GM19025 (cell line): Measurements from ENCODE around the gene FAM8A1.
"Not testable (repeated sequence)": the region's sequence is repeated elsewhere in the genome, so short reads cannot be mapped to it uniquely, and the experiment has no call there.

Source experiments
- ATAC-seq: cut with Tn5 transposase; IDR thresholded peaks from one replicate; pipeline ENCODE4 v1.9.1; 2021; ENCODE audit warnings: mild to moderate bottlenecking, low read depth, moderate library complexity; ENCODE audit not compliant: unreplicated experiment

The FAM8A1 gene

GRCh38 chr6:17599877-17600526, at the start of gene FAM8A1:
Gene FAM8A1 (plus strand): TSS chr6:17600302. CDS start chr6:17600410, 108 bp downstream.
- peak; percentile 82 for ATAC-seq

- no peak for ATAC-seq
These were observed 48.6 kb upstream of the FAM8A1 start for GRCh38 chr6:17551383-17551958.

GRCh38 chr6:17552861-17553260, 47.2 kb upstream of the FAM8A1 start:
- ATAC-seq: no peak

GRCh38 chr6:17556014-17556413, 44.1 kb upstream of the FAM8A1 start:
- ATAC-seq: no peak

GRCh38 chr6:17562636-17563035, 37.5 kb upstream of the FAM8A1 start:
- ATAC-seq: no peak

- no peak for ATAC-seq
These were observed 34.7 kb upstream of the FAM8A1 start for GRCh38 chr6:17565399-17565798.

- no peak for ATAC-seq
These were observed 25.1 kb upstream of the FAM8A1 start for GRCh38 chr6:17574866-17575560.

- no peak for ATAC-seq
These were observed 23.0 kb upstream of the FAM8A1 start for GRCh38 chr6:17577059-17577458.

- no peak for ATAC-seq
These were observed 19.5 kb upstream of the FAM8A1 start for GRCh38 chr6:17580518-17581048.

GRCh38 chr6:17581282-17581681, 18.8 kb upstream of the FAM8A1 start:
- ATAC-seq: not testable (repeated sequence)

GRCh38 chr6:17583811-17584210, 16.3 kb upstream of the FAM8A1 start:
- no peak for ATAC-seq

GRCh38 chr6:17584241-17584803, 15.8 kb upstream of the FAM8A1 start:
- no peak for ATAC-seq

GRCh38 chr6:17585766-17586490, 14.2 kb upstream of the FAM8A1 start:
- no peak for ATAC-seq

GRCh38 chr6:17586623-17587022, 13.5 kb upstream of the FAM8A1 start:
- ATAC-seq: not testable (repeated sequence)

- no peak for ATAC-seq
These were observed 12.1 kb upstream of the FAM8A1 start for GRCh38 chr6:17588011-17588410.

GRCh38 chr6:17589406-17590096, 10.6 kb upstream of the FAM8A1 start:
- ATAC-seq: no peak

GRCh38 chr6:17591287-17591686, 8.8 kb upstream of the FAM8A1 start:
- ATAC-seq: no peak

- ATAC-seq: no peak
These were observed 6.9 kb upstream of the FAM8A1 start for GRCh38 chr6:17593246-17593645.

GRCh38 chr6:17596085-17596484, 4.0 kb upstream of the FAM8A1 start:
- no peak for ATAC-seq
